ENCODE measurements around the gene ESRRG.

GRCh38 chr1:216771922-216772321, 48.7 kb upstream of the ESRRG start:
- no peak for TF ChIP-seq EZH2 (IDR thresholded peaks at IDR 0.05)
- no peak for TF ChIP-seq FOXP2 (optimal IDR thresholded peaks at IDR 0.05; ENCODE audit: control extremely low read depth, extremely low read length, insufficient read depth)
